ENCODE measurements around the gene GCHFR.

GRCh38 chr15:40773496-40773895, 9.6 kb downstream of the GCHFR start:
- TF ChIP-seq POLR2AphosphoS5 (IDR thresholded peaks at IDR 0.05) (no peak), POLR2A (IDR thresholded peaks at IDR 0.05; ENCODE audit: low read depth) (no peak)

Data from esophagus muscularis mucosa (tissue), 2 donors.